HepG2 (cell line): ENCODE results near the gene OSR1. TPM values are rescaled to one million over a fixed set of nuclear protein-coding genes. Genes with fewer than 3 reads are reported as not detected.

ENCODE experiments used
- EP300 ChIP-seq, 3 experiments: sonication (generic) in 1 of 3; formaldehyde crosslinking in 1 of 3; IDR thresholded peaks; 2 replicates each; pipeline versions ENCODE4 v1.5.1 to v1.6.1; 2011 to 2020; ENCODE audit warnings: low read depth in 2 of 3, low read length in 2 of 3, borderline replicate concordance in 1 of 3, improper control_type of control experiment in 1 of 3, mild to moderate bottlenecking in 1 of 3, missing genetic modification reagents in 1 of 3, moderate library complexity in 1 of 3
- GABPB1 ChIP-seq: IDR thresholded peaks from 2 replicates; pipeline ENCODE4 v1.6.1; 2016; ENCODE audit warnings: mild to moderate bottlenecking, missing genetic modification reagents, moderate library complexity, missing compliant biosample characterization
- HOXA9 ChIP-seq: sonication (generic); formaldehyde crosslinking; IDR thresholded peaks from 2 replicates; pipeline ENCODE4 v1.8.1; 2022; ENCODE audit warnings: missing genetic modification reagents, mild to moderate bottlenecking, moderate library complexity, borderline replicate concordance
- NFYC ChIP-seq: IDR thresholded peaks from 2 replicates; pipeline ENCODE4 v1.6.1; 2016; ENCODE audit warnings: missing genetic modification reagents, missing compliant biosample characterization
- SRF ChIP-seq: IDR thresholded peaks from 2 replicates; pipeline ENCODE4 v1.6.1; 2011; ENCODE audit warnings: mild to moderate bottlenecking, low read depth, low read length, moderate library complexity
- TP53 ChIP-seq: sonication (generic); formaldehyde crosslinking; conservative IDR thresholded peaks from 2 replicates; pipeline ENCODE4 v1.4.0; 2020; ENCODE audit warnings: missing genetic modification reagents
- ZNF550 ChIP-seq: sonication (generic); formaldehyde crosslinking; IDR thresholded peaks from 2 replicates; pipeline ENCODE4 v1.4.0; 2020; ENCODE audit warnings: mild to moderate bottlenecking, missing genetic modification reagents, borderline replicate concordance
- ZNF598 ChIP-seq: sonication (generic); formaldehyde crosslinking; IDR thresholded peaks from 2 replicates; pipeline ENCODE4 v1.5.1; 2020; ENCODE audit warnings: mild to moderate bottlenecking, missing genetic modification reagents, borderline replicate concordance
- polyA plus RNA-seq, 8 experiments: library from polyadenylated mRNA; depleted of rRNA in 3 of 8; stranded (reverse) in 7 of 8; unstranded in 1 of 8; fragments of >200 nt; fragmentation: Illumina TruSeq in 4 of 8; extraction: Trizol in 4 of 8; gene quantifications; 2 replicates each; pipeline versions ENCODE4 v1.2.1 to v1.2.3, GENCODE V29; 2011 to 2016; ENCODE audit warnings: low read depth in 4 of 8, missing spikeins in 1 of 8, mixed read lengths in 1 of 8; ENCODE audit not compliant: insufficient read depth in 1 of 8
- total RNA-seq, 5 experiments: library from RNA; depleted of rRNA; stranded (reverse); fragments of >200 nt; fragmentation: Illumina TruSeq; extraction: Trizol; gene quantifications; 2 replicates each; pipeline ENCODE4 v1.2.3, GENCODE V29; 2016; ENCODE audit warnings: low read depth in 1 of 5
- TF ChIP-seq, protein P1 (sequence below): sonication (generic); formaldehyde crosslinking; IDR thresholded peaks from 2 replicates; pipeline ENCODE4 v1.4.0; 2020; ENCODE audit warnings: missing genetic modification reagents
- TF ChIP-seq, protein P2 (sequence below): sonication (generic); formaldehyde crosslinking; IDR thresholded peaks from 2 replicates; pipeline ENCODE4 v1.4.0; 2020; ENCODE audit warnings: mild to moderate bottlenecking, missing genetic modification reagents, borderline replicate concordance
- TF ChIP-seq, protein P3 (sequence below): sonication (generic); formaldehyde crosslinking; IDR thresholded peaks from 2 replicates; pipeline ENCODE4 v1.4.0; 2020; ENCODE audit warnings: missing genetic modification reagents
- TF ChIP-seq, protein P4 (sequence below): sonication (generic); formaldehyde crosslinking; IDR thresholded peaks from 2 replicates; pipeline ENCODE4 v1.8.0; 2022; ENCODE audit warnings: missing genetic modification reagents, mild to moderate bottlenecking, borderline replicate concordance
- TF ChIP-seq, protein P5 (sequence below): sonication (generic); formaldehyde crosslinking; IDR thresholded peaks from 2 replicates; pipeline ENCODE4 v1.4.0; 2020; ENCODE audit warnings: missing genetic modification reagents, borderline replicate concordance
- TF ChIP-seq, protein P6 (sequence below): sonication (generic); formaldehyde crosslinking; IDR thresholded peaks from 2 replicates; pipeline ENCODE4 v1.5.0; 2020; ENCODE audit warnings: missing genetic modification reagents

OSR1 gene
- total and polyA plus RNA-seq, 2 of the 13 experiments (the other 11 are each of a cell fraction or from before 2014, with no cell fraction given): 0.63 to 1.1 TPM

DNA sequence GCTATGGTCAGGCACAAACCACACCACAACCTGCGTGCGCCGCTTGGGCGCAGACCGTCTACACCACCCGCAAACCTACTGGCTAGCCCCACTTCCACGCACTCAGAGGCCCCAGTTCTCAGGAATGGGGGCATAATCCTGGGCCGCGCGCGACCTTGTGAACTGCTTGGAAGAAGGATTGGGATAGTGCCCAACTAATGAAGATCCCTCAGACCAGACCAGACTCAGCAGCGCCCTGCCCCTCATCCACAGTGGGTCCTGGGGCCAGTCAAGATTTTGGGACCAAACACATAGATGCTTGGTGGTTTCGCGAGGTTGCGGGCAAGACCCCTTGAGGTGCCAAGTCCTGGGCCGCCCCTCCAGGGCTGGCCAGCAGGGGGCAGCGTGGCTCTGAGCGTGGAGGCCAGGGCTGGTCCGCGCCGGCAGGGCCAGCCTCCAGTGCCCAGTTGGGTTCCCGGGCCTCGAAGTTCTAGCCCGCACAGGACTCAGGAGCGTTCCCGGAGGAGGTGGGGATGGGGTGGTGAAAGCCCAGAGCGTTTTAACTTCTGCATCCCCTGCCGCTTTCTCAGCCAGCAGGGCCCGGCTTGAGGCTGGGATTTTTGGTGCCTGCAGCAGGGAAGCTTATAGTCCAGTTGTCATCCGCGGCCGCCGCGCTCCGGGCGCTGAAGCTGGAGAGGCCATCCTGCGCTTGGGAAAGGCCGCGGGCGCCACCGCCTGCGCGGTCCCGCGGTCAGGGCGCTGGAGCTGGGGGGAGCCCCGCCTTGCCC is 8.3 kb downstream of the OSR1 start (continued):
- TF ChIP-seq, protein P1, sequence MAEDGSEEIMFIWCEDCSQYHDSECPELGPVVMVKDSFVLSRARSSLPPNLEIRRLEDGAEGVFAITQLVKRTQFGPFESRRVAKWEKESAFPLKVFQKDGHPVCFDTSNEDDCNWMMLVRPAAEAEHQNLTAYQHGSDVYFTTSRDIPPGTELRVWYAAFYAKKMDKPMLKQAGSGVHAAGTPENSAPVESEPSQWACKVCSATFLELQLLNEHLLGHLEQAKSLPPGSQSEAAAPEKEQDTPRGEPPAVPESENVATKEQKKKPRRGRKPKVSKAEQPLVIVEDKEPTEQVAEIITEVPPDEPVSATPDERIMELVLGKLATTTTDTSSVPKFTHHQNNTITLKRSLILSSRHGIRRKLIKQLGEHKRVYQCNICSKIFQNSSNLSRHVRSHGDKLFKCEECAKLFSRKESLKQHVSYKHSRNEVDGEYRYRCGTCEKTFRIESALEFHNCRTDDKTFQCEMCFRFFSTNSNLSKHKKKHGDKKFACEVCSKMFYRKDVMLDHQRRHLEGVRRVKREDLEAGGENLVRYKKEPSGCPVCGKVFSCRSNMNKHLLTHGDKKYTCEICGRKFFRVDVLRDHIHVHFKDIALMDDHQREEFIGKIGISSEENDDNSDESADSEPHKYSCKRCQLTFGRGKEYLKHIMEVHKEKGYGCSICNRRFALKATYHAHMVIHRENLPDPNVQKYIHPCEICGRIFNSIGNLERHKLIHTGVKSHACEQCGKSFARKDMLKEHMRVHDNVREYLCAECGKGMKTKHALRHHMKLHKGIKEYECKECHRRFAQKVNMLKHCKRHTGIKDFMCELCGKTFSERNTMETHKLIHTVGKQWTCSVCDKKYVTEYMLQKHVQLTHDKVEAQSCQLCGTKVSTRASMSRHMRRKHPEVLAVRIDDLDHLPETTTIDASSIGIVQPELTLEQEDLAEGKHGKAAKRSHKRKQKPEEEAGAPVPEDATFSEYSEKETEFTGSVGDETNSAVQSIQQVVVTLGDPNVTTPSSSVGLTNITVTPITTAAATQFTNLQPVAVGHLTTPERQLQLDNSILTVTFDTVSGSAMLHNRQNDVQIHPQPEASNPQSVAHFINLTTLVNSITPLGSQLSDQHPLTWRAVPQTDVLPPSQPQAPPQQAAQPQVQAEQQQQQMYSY: no peak
- TF ChIP-seq HOXA9 (CRISPR knock-in tag) (no peak), TP53 (CRISPR knock-in tag) (no peak), EP300 (IDR thresholded peaks at IDR 0.05; ENCODE audit: low read depth in 2 of 2, low read length in 2 of 2) (no peak), EP300 (CRISPR knock-in tag; IDR thresholded peaks at IDR 0.05; ENCODE audit: borderline replicate concordance) (no peak), ZNF598 (CRISPR knock-in tag) (no peak), SRF (no peak), GABPB1 (CRISPR knock-in tag) (peak; percentile 65; the same call in 1 of the 2 replicates), ZNF550 (no peak), NFYC (CRISPR knock-in tag) (no peak)
- TF ChIP-seq, protein P2, sequence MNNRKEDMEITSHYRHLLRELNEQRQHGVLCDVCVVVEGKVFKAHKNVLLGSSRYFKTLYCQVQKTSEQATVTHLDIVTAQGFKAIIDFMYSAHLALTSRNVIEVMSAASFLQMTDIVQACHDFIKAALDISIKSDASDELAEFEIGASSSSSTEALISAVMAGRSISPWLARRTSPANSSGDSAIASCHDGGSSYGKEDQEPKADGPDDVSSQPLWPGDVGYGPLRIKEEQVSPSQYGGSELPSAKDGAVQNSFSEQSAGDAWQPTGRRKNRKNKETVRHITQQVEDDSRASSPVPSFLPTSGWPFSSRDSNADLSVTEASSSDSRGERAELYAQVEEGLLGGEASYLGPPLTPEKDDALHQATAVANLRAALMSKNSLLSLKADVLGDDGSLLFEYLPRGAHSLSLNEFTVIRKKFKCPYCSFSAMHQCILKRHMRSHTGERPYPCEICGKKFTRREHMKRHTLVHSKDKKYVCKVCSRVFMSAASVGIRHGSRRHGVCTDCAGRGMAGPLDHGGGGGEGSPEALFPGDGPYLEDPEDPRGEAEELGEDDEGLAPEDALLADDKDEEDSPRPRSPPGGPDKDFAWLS (CRISPR knock-in tag): no peak
- TF ChIP-seq, protein P3, sequence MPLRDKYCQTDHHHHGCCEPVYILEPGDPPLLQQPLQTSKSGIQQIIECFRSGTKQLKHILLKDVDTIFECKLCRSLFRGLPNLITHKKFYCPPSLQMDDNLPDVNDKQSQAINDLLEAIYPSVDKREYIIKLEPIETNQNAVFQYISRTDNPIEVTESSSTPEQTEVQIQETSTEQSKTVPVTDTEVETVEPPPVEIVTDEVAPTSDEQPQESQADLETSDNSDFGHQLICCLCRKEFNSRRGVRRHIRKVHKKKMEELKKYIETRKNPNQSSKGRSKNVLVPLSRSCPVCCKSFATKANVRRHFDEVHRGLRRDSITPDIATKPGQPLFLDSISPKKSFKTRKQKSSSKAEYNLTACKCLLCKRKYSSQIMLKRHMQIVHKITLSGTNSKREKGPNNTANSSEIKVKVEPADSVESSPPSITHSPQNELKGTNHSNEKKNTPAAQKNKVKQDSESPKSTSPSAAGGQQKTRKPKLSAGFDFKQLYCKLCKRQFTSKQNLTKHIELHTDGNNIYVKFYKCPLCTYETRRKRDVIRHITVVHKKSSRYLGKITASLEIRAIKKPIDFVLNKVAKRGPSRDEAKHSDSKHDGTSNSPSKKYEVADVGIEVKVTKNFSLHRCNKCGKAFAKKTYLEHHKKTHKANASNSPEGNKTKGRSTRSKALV: no peak
- TF ChIP-seq, protein P4, sequence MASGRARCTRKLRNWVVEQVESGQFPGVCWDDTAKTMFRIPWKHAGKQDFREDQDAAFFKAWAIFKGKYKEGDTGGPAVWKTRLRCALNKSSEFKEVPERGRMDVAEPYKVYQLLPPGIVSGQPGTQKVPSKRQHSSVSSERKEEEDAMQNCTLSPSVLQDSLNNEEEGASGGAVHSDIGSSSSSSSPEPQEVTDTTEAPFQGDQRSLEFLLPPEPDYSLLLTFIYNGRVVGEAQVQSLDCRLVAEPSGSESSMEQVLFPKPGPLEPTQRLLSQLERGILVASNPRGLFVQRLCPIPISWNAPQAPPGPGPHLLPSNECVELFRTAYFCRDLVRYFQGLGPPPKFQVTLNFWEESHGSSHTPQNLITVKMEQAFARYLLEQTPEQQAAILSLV (CRISPR knock-in tag): no peak
- TF ChIP-seq, protein P5, sequence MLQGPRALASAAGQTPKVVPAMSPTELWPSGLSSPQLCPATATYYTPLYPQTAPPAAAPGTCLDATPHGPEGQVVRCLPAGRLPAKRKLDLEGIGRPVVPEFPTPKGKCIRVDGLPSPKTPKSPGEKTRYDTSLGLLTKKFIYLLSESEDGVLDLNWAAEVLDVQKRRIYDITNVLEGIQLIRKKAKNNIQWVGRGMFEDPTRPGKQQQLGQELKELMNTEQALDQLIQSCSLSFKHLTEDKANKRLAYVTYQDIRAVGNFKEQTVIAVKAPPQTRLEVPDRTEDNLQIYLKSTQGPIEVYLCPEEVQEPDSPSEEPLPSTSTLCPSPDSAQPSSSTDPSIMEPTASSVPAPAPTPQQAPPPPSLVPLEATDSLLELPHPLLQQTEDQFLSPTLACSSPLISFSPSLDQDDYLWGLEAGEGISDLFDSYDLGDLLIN (CRISPR knock-in tag): no peak
- TF ChIP-seq, protein P6, sequence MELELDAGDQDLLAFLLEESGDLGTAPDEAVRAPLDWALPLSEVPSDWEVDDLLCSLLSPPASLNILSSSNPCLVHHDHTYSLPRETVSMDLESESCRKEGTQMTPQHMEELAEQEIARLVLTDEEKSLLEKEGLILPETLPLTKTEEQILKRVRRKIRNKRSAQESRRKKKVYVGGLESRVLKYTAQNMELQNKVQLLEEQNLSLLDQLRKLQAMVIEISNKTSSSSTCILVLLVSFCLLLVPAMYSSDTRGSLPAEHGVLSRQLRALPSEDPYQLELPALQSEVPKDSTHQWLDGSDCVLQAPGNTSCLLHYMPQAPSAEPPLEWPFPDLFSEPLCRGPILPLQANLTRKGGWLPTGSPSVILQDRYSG (CRISPR knock-in tag): no peak
